ENCODE measurements around the gene DIPK1C. TPM values are rescaled to one million over a fixed set of nuclear protein-coding genes. Genes with fewer than 3 reads are reported as not detected.

DIPK1C gene
- polyA plus RNA-seq, 1 donor (not counting 4 experiments of a cell fraction or from before 2014, with no cell fraction given) = not detected

DNA sequence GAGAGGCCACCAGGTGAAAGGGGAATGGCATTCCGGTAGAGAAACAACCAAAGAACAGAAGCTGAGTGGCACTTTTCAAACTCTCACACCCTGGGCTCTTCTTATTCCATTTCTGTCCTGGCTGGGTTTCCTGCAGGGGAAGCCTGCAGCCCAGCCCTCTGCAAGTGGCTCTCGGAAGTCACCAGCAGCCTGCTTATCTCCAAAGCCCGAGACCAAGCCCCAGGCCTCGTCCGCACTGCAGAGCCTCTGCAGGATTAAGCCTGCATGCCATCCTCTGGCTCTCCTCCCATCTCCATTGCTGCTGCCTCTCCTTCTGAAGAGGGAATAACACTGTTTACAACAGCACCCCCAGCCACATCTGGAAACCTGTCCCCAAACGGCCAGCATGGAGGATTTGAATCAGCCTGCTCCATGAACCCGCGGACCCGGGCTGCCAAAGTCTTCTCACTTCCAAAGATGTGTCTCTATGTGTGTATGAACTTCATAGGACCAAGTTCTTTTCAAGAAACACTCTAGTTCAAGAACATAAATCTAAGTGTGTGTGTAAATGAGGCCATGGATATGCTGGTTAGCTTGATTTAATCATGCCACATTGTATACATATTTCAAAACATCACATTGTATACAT lies 54.2 kb downstream of the DIPK1C start:
- Histone ChIP-seq H3K9me3 (ENCODE audit: control insufficient read depth, low read depth, low read length) (no peaks in the 10 kb centered on the region), H3K79me2 (ENCODE audit: control insufficient read depth, insufficient read depth, low read length) (no peaks in the 10 kb centered on the region), H3K36me3 (ENCODE audit: control insufficient read depth in 2 of 2, extremely low read depth in 1 of 2, insufficient read depth in 2 of 2, low read length in 2 of 2) (no peaks in the 10 kb centered on the region), H2AFZ (ENCODE audit: control insufficient read depth, low read length) (no peak overlapping the region), H4K20me1 (ENCODE audit: control insufficient read depth, extremely low read depth, insufficient read depth, low read length) (no peaks in the 10 kb centered on the region), H3K27me3 (ENCODE audit: control insufficient read depth, extremely low read depth, insufficient read depth, low read length) (no peaks in the 10 kb centered on the region), H3K4me2 (ENCODE audit: control insufficient read depth, extremely low read depth, insufficient read depth, low read depth, low read length) (no peak overlapping the region), H3K4me1 (ENCODE audit: control insufficient read depth, extremely low read depth, insufficient read depth, low read length) (no peaks in the 10 kb centered on the region), H3K4me3 (ENCODE audit: control insufficient read depth in 2 of 3, extremely low read depth in 1 of 3, insufficient read depth in 2 of 3, low read depth in 1 of 3, low read length in 3 of 3) (no peak overlapping the region), H3K9ac (ENCODE audit: control insufficient read depth, extremely low read depth, insufficient read depth, low read length) (no peak overlapping the region), H3K9me1 (ENCODE audit: control insufficient read depth, extremely low read depth, insufficient read depth, low read length) (no peaks in the 10 kb centered on the region), H3K27ac (ENCODE audit: control insufficient read depth, insufficient read depth, low read length) (no peak overlapping the region)
- FAIRE-seq (no peak), DNase-seq (ENCODE audit: low read depth, low spot score) (no peak)
- TF ChIP-seq, protein P1, sequence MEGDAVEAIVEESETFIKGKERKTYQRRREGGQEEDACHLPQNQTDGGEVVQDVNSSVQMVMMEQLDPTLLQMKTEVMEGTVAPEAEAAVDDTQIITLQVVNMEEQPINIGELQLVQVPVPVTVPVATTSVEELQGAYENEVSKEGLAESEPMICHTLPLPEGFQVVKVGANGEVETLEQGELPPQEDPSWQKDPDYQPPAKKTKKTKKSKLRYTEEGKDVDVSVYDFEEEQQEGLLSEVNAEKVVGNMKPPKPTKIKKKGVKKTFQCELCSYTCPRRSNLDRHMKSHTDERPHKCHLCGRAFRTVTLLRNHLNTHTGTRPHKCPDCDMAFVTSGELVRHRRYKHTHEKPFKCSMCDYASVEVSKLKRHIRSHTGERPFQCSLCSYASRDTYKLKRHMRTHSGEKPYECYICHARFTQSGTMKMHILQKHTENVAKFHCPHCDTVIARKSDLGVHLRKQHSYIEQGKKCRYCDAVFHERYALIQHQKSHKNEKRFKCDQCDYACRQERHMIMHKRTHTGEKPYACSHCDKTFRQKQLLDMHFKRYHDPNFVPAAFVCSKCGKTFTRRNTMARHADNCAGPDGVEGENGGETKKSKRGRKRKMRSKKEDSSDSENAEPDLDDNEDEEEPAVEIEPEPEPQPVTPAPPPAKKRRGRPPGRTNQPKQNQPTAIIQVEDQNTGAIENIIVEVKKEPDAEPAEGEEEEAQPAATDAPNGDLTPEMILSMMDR (optimal IDR thresholded peaks at IDR 0.05 in 1 of 3, IDR thresholded peaks at IDR 0.05 in 1 of 3, conservative IDR thresholded peaks at IDR 0.05 in 1 of 3; ENCODE audit: extremely low read depth in 1 of 3, insufficient read depth in 2 of 3, low read length in 3 of 3) = no peak
- no peak for TF ChIP-seq EZH2 (IDR thresholded peaks at IDR 0.05; ENCODE audit: low read length)
- dilution Hi-C loops (cut with MboI; ENCODE audit: extremely low pct_ligation_motif_present, low sequenced_read_pairs) = no loop called here

DNA sequence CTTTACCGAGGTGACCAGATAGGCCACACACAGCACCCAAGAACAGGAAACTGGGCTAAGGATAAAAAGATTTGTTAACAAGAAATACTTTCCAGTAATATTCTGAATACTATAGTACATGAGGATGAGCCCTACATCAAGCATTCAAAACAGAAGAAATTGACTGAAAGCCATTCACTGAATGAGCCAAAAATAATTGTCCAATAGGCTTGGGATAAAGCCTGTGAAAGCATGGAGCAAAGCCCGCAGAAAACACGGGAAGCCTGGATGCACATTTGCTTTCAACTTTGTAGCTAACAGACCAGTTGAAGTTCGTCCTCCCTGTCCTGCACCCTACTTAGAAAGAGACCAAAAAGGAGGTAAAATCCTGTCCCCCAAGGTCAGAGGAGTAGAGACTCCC lies 56.3 kb downstream of the DIPK1C start:
- dilution Hi-C loops (cut with MboI; ENCODE audit: extremely low pct_ligation_motif_present, low sequenced_read_pairs) = no loop called here
- H2AFZ ChIP-seq (ENCODE audit: control insufficient read depth, low read length) = no peak overlapping the region

More for the DNA sequence above, 56.3 kb downstream of the DIPK1C start:
- Histone ChIP-seq H3K4me1 (ENCODE audit: control insufficient read depth, extremely low read depth, insufficient read depth, low read length) (no peaks in the 10 kb centered on the region), H3K9me1 (ENCODE audit: control insufficient read depth, extremely low read depth, insufficient read depth, low read length) (no peaks in the 10 kb centered on the region), H3K36me3 (ENCODE audit: control insufficient read depth in 2 of 2, extremely low read depth in 1 of 2, insufficient read depth in 2 of 2, low read length in 2 of 2) (no peaks in the 10 kb centered on the region), H3K4me2 (ENCODE audit: control insufficient read depth, extremely low read depth, insufficient read depth, low read depth, low read length) (no peak overlapping the region), H3K9ac (ENCODE audit: control insufficient read depth, extremely low read depth, insufficient read depth, low read length) (no peak overlapping the region), H3K79me2 (ENCODE audit: control insufficient read depth, insufficient read depth, low read length) (no peaks in the 10 kb centered on the region), H3K9me3 (ENCODE audit: control insufficient read depth, low read depth, low read length) (no peaks in the 10 kb centered on the region), H4K20me1 (ENCODE audit: control insufficient read depth, extremely low read depth, insufficient read depth, low read length) (no peaks in the 10 kb centered on the region), H3K4me3 (ENCODE audit: control insufficient read depth in 2 of 3, extremely low read depth in 1 of 3, insufficient read depth in 2 of 3, low read depth in 1 of 3, low read length in 3 of 3) (no peak overlapping the region), H3K27ac (ENCODE audit: control insufficient read depth, insufficient read depth, low read length) (no peak overlapping the region), H3K27me3 (ENCODE audit: control insufficient read depth, extremely low read depth, insufficient read depth, low read length) (no peaks in the 10 kb centered on the region)
- no peak for DNase-seq (ENCODE audit: low read depth, low spot score)
- FAIRE-seq = no peak
- no peak for TF ChIP-seq EZH2 (IDR thresholded peaks at IDR 0.05; ENCODE audit: low read length)
- TF ChIP-seq, protein P1 (optimal IDR thresholded peaks at IDR 0.05 in 1 of 3, IDR thresholded peaks at IDR 0.05 in 1 of 3, conservative IDR thresholded peaks at IDR 0.05 in 1 of 3; ENCODE audit: extremely low read depth in 1 of 3, insufficient read depth in 2 of 3, low read length in 3 of 3) = no peak

Data from keratinocyte (primary cell).